Measurements from ENCODE around the gene SYNDIG1. TPM values are rescaled to one million over a fixed set of nuclear protein-coding genes. Genes with fewer than 3 reads are reported as not detected.

Gene SYNDIG1
- total RNA-seq, 1 experiment from 2014 or later = not detected

DNA sequence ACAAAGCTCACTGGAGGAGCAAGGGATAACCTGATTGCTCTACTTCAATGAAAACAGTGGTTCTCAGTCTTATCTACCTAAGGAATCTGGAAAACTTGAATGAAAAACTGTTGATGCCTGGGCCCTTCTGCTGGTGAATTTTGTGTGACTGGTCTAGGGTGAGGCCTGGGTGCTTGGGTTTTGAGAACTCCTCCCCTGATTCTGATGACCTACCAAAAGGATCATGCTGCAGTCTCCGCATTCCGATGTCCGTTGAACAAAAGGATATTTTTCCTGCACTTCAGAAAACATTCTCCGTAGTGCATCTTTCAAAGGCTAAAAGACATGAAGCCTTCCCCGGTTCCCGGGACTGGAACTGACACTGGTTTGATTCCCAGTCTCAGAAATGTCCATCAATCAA is 157.9 kb downstream of the SYNDIG1 start:
- Histone ChIP-seq H3K27me3 (replicated peaks; ENCODE audit: control insufficient read depth, insufficient read depth, low read length) (no peaks in the 10 kb centered on the region; the same call in 1 of the 2 replicates), H3K4me1 (no peaks in the 10 kb centered on the region), H3K36me3 (ENCODE audit: control insufficient read depth, insufficient read depth, low read length) (no peaks in the 10 kb centered on the region), H3K9me3 (0 out of 2 replicates have a peak, but pooled peaks cover 3% of the 10 kb centered on the region), H3K4me3 (ENCODE audit: low read depth, low read length) (no peak overlapping the region)
- H3K9me3 Mint-ChIP-seq (ENCODE audit: unreplicated experiment) = peaks cover 11% of the 10 kb centered on the region
- TF ChIP-seq, protein P1, sequence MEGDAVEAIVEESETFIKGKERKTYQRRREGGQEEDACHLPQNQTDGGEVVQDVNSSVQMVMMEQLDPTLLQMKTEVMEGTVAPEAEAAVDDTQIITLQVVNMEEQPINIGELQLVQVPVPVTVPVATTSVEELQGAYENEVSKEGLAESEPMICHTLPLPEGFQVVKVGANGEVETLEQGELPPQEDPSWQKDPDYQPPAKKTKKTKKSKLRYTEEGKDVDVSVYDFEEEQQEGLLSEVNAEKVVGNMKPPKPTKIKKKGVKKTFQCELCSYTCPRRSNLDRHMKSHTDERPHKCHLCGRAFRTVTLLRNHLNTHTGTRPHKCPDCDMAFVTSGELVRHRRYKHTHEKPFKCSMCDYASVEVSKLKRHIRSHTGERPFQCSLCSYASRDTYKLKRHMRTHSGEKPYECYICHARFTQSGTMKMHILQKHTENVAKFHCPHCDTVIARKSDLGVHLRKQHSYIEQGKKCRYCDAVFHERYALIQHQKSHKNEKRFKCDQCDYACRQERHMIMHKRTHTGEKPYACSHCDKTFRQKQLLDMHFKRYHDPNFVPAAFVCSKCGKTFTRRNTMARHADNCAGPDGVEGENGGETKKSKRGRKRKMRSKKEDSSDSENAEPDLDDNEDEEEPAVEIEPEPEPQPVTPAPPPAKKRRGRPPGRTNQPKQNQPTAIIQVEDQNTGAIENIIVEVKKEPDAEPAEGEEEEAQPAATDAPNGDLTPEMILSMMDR (IDR thresholded peaks at IDR 0.05; ENCODE audit: insufficient read depth in 1 of 2, low read depth in 1 of 2, low read length in 1 of 2, severe bottlenecking in 1 of 2, unreplicated experiment in 1 of 2) = no peak
- DNase-seq = no peak
- H3K36me3 Mint-ChIP-seq (ENCODE audit: insufficient read depth, unreplicated experiment) = peaks cover 7% of the 10 kb centered on the region
- no peak overlapping the region for H3K4me3 Mint-ChIP-seq (ENCODE audit: unreplicated experiment)
- no TSS peak for BruUV-seq (replicated peaks)
- ChIA-PET POLR2A (no interaction called here), CTCF (no interaction called here)
- H3K27me3 Mint-ChIP-seq (ENCODE audit: insufficient read depth, unreplicated experiment) = peaks cover 16% of the 10 kb centered on the region
- intact Hi-C loops (cut with micrococcal nuclease; ENCODE audit: unreplicated experiment) = no loop called here
- H3K27ac Mint-ChIP-seq (ENCODE audit: unreplicated experiment) = no peak overlapping the region
- H3K4me1 Mint-ChIP-seq (ENCODE audit: low read depth, unreplicated experiment) = no peaks in the 10 kb centered on the region

DNA sequence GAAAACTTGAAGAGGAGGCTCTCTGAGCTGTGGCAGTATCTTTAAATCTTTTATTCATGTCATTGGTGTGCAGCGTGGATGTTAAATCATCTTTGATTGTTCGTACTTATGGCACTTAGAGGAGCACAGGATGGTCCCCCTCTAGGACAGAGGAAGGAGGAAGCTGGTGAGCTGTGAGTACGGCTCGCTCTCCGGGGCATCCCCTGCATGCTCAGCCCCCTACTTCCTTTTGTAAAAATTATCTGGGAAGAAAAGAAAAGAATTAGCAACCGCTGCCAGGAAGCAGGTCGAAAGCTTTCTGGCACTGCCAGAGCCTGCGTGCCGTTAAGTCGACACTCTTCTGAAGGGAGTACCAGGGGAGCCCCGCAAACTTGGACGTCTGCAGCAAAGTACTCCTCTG is 158.5 kb downstream of the SYNDIG1 start:
- Mint-ChIP-seq H3K27me3 (ENCODE audit: insufficient read depth, unreplicated experiment) (peaks cover 14% of the 10 kb centered on the region), H3K27ac (ENCODE audit: unreplicated experiment) (no peak overlapping the region), H3K4me1 (ENCODE audit: low read depth, unreplicated experiment) (no peaks in the 10 kb centered on the region), H3K9me3 (ENCODE audit: unreplicated experiment) (peaks cover 11% of the 10 kb centered on the region), H3K36me3 (ENCODE audit: insufficient read depth, unreplicated experiment) (peaks cover 3% of the 10 kb centered on the region), H3K4me3 (ENCODE audit: unreplicated experiment) (no peak overlapping the region)
- DNase-seq = no peak
- Histone ChIP-seq H3K27me3 (replicated peaks; ENCODE audit: control insufficient read depth, insufficient read depth, low read length) (no peaks in the 10 kb centered on the region; the same call in 1 of the 2 replicates), H3K4me3 (ENCODE audit: low read depth, low read length) (no peak overlapping the region), H3K9me3 (0 out of 2 replicates have a peak, but pooled peaks cover 3% of the 10 kb centered on the region), H3K36me3 (ENCODE audit: control insufficient read depth, insufficient read depth, low read length) (no peaks in the 10 kb centered on the region), H3K4me1 (no peaks in the 10 kb centered on the region)
- intact Hi-C loops (cut with micrococcal nuclease; ENCODE audit: unreplicated experiment) = no loop called here
- TF ChIP-seq, protein P1 (IDR thresholded peaks at IDR 0.05; ENCODE audit: insufficient read depth in 1 of 2, low read depth in 1 of 2, low read length in 1 of 2, severe bottlenecking in 1 of 2, unreplicated experiment in 1 of 2) = no peak
- POLR2A ChIA-PET = no interaction called here
- no TSS peak for BruUV-seq (replicated peaks)
- CTCF ChIA-PET = no interaction called here

DNA sequence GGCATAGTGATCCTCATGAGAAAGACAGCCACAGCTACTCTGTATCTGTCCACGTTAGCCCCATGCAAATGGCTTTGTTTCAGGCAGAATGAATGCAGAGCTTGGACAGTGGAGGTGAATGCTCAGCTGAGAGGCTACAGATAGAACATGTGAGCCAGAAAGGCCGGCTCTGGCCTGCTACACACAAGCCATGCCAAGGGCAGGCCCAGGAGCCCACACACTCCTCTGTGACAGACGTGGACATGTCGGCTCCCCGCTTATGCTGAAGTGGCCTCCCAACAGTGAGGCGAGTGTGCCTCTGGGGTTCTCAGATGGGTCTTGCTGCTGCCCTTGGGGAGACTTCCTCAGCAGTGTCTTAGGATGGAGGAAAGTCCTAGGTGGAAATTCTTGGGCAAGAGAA is 159.6 kb downstream of the SYNDIG1 start:
- Mint-ChIP-seq H3K9me3 (ENCODE audit: unreplicated experiment) (peaks cover 10% of the 10 kb centered on the region), H3K4me1 (ENCODE audit: low read depth, unreplicated experiment) (no peaks in the 10 kb centered on the region), H3K4me3 (ENCODE audit: unreplicated experiment) (no peak overlapping the region), H3K36me3 (ENCODE audit: insufficient read depth, unreplicated experiment) (no peaks in the 10 kb centered on the region), H3K27ac (ENCODE audit: unreplicated experiment) (no peak overlapping the region), H3K27me3 (ENCODE audit: insufficient read depth, unreplicated experiment) (peaks cover 11% of the 10 kb centered on the region)
- H3K4me3 ChIP-seq (ENCODE audit: low read depth, low read length) = no peak overlapping the region
- H3K36me3 ChIP-seq (ENCODE audit: control insufficient read depth, insufficient read depth, low read length) = no peaks in the 10 kb centered on the region
- no TSS peak for BruUV-seq (replicated peaks)
- POLR2A ChIA-PET = no interaction called here
- 0 out of 2 replicates have a peak, but pooled peaks cover 3% of the 10 kb centered on the region for H3K9me3 ChIP-seq
- CTCF ChIA-PET = no interaction called here
- intact Hi-C loops (cut with micrococcal nuclease; ENCODE audit: unreplicated experiment) = no loop called here
- TF ChIP-seq, protein P1 (IDR thresholded peaks at IDR 0.05; ENCODE audit: insufficient read depth in 1 of 2, low read depth in 1 of 2, low read length in 1 of 2, severe bottlenecking in 1 of 2, unreplicated experiment in 1 of 2) = no peak
- no peaks in the 10 kb centered on the region; the same call in 1 of the 2 replicates for H3K27me3 ChIP-seq (replicated peaks; ENCODE audit: control insufficient read depth, insufficient read depth, low read length)
- DNase-seq = no peak
- no peaks in the 10 kb centered on the region for H3K4me1 ChIP-seq
